BE2C (cell line): ENCODE measurements around the gene EDC3.
A peak's percentile ranks its signal among the peaks of the same experiment; 100 is the strongest.

Experiments
- DNase-seq: peaks from one replicate; pipeline ENCODE4 v3.0.0-alpha.2; 2020
- H3K27me3 ChIP-seq: fragments of 250-450 bp; sonication (Bioruptor Pico); 2 replicates; pipeline ENCODE4 v1.5.1; 2020; ENCODE audit warnings: mild to moderate bottlenecking
- H3K36me3 ChIP-seq: fragments of 250-450 bp; sonication (Bioruptor Pico); 2 replicates; pipeline ENCODE4 v1.5.1; 2020; ENCODE audit warnings: mild to moderate bottlenecking
- H3K4me1 ChIP-seq: fragments of 250-450 bp; sonication (Bioruptor Pico); 2 replicates; pipeline ENCODE4 v1.5.1; 2020
- H3K4me3 ChIP-seq: 2 replicates; pipeline ENCODE4 v1.5.1; 2011; ENCODE audit warnings: low read depth, low read length
- H3K9me3 ChIP-seq: fragments of 250-450 bp; sonication (Bioruptor Pico); 2 replicates; pipeline ENCODE4 v1.5.1; 2020
- TF ChIP-seq, protein P1 (sequence below): IDR thresholded peaks from 2 replicates; pipeline ENCODE4 v1.5.1; 2012; ENCODE audit warnings: mild to moderate bottlenecking, low read depth, low read length

Gene EDC3

DNA sequence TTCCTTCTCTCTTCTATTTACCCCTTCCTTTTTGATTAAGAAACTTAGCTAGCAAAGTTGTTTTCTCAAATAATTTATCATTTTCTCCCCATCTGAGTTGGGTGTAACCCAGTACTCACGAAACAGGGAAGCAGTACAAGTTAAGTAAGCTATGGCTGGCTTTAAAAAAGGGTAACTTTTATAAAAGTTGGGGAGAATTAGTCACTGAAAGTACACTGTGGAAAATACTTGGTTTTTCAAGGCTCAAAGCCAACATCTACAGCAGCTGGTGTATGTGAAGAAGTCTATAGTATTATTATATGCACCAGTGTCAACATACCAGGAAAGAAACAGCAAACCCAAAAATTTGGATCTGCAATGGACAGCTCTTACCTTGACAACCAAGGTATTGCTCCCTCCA, 54.7 kb downstream of the EDC3 start:
- TF ChIP-seq, protein P1, sequence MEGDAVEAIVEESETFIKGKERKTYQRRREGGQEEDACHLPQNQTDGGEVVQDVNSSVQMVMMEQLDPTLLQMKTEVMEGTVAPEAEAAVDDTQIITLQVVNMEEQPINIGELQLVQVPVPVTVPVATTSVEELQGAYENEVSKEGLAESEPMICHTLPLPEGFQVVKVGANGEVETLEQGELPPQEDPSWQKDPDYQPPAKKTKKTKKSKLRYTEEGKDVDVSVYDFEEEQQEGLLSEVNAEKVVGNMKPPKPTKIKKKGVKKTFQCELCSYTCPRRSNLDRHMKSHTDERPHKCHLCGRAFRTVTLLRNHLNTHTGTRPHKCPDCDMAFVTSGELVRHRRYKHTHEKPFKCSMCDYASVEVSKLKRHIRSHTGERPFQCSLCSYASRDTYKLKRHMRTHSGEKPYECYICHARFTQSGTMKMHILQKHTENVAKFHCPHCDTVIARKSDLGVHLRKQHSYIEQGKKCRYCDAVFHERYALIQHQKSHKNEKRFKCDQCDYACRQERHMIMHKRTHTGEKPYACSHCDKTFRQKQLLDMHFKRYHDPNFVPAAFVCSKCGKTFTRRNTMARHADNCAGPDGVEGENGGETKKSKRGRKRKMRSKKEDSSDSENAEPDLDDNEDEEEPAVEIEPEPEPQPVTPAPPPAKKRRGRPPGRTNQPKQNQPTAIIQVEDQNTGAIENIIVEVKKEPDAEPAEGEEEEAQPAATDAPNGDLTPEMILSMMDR, result no peak
- Histone ChIP-seq H3K9me3 (no peaks in the 10 kb centered on the region), H3K4me1 (peaks cover 6% of the 10 kb centered on the region), H3K36me3 (peaks cover 20% of the 10 kb centered on the region), H3K27me3 (no peaks in the 10 kb centered on the region), H3K4me3 (no peak overlapping the region)
- no peak for DNase-seq

DNA sequence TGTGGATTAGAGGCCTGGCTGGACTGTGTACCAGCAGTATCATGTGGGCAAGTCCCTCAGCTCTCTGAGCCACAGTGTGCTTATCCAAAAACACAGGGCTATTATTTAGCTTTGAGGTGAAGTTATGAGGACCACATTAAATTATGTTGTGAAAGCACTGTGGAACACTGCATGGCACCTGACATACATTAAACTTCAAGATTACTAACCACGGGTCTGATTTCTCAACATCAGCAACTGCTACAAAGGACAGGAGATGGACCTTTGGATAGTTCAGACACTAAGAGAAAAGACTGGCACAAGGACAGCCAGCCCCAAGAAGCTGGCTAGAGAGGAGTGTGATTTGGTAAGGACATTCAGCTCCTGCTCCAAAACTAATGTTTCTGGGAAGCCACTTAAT, 58.8 kb downstream of the EDC3 start:
- no peak for DNase-seq
- H3K27me3 ChIP-seq, result no peaks in the 10 kb centered on the region
- no peak overlapping the region for H3K4me3 ChIP-seq
- TF ChIP-seq, protein P1, result no peak
- H3K4me1 ChIP-seq, result no peaks in the 10 kb centered on the region
- peaks cover 33% of the 10 kb centered on the region for H3K36me3 ChIP-seq
- no peaks in the 10 kb centered on the region for H3K9me3 ChIP-seq

- Histone ChIP-seq H3K9me3 (no peaks in the 10 kb centered on the region), H3K4me1 (no peaks in the 10 kb centered on the region), H3K36me3 (peaks cover 33% of the 10 kb centered on the region), H3K4me3 (no peak overlapping the region), H3K27me3 (no peaks in the 10 kb centered on the region)
- DNase-seq, result peak; percentile 73
- TF ChIP-seq, protein P1, result peak; percentile 95
Observed at GRCh38 chr15:74635228-74635627, 60.6 kb downstream of the EDC3 start.

- TF ChIP-seq, protein P1, result no peak
- no peaks in the 10 kb centered on the region for H3K4me1 ChIP-seq
- peaks cover 35% of the 10 kb centered on the region for H3K36me3 ChIP-seq
- no peak for DNase-seq
- no peaks in the 10 kb centered on the region for H3K27me3 ChIP-seq
- H3K9me3 ChIP-seq, result no peaks in the 10 kb centered on the region
- H3K4me3 ChIP-seq, result no peak overlapping the region
Observed at GRCh38 chr15:74633781-74634180, 62.0 kb downstream of the EDC3 start.

- no peak for DNase-seq
- H3K4me1 ChIP-seq, result no peaks in the 10 kb centered on the region
- H3K9me3 ChIP-seq, result no peaks in the 10 kb centered on the region
- H3K27me3 ChIP-seq, result no peaks in the 10 kb centered on the region
- TF ChIP-seq, protein P1, result no peak
- peaks cover 42% of the 10 kb centered on the region for H3K36me3 ChIP-seq
- H3K4me3 ChIP-seq, result no peak overlapping the region
Observed at GRCh38 chr15:74632601-74633000, 63.2 kb downstream of the EDC3 start.

GRCh38 chr15:74631935-74632560, 63.8 kb downstream of the EDC3 start:
- Histone ChIP-seq H3K4me3 (no peak overlapping the region), H3K27me3 (no peaks in the 10 kb centered on the region), H3K4me1 (no peaks in the 10 kb centered on the region), H3K9me3 (no peaks in the 10 kb centered on the region), H3K36me3 (peaks cover 48% of the 10 kb centered on the region)
- TF ChIP-seq, protein P1, result peak; percentile 97
- DNase-seq, result peak; percentile 80
